GM10248 (cell line): ENCODE measurements around the gene ESAM.

ENCODE experiments used
- CTCF ChIA-PET: fragments of 300-600 bp; sonication (Branson Sonifier 250); formaldehyde crosslinking; extraction: SDS; loops from one replicate; lab custom pipeline; 2021; ENCODE audit warnings: antibody characterized with exemption; lab: Yijun Ruan, JAX
- POLR2A ChIA-PET: fragments of 350-650 bp; sonication (Branson Sonifier 250); formaldehyde crosslinking; extraction: SDS; loops from one replicate; lab custom pipeline; 2020; ENCODE audit warnings: antibody characterized with exemption; lab: Yijun Ruan, JAX
- DNase-seq: peaks from one replicate; pipeline ENCODE4 v3.0.0; 2012; ENCODE audit errors: extremely low spot score
- CTCF ChIP-seq: IDR thresholded peaks from 2 replicates; pipeline ENCODE4 v1.5.1; 2012; ENCODE audit warnings: mild to moderate bottlenecking, low read depth; ENCODE audit errors: extremely low read depth, missing control alignments, control extremely low read depth

The ESAM gene

DNA sequence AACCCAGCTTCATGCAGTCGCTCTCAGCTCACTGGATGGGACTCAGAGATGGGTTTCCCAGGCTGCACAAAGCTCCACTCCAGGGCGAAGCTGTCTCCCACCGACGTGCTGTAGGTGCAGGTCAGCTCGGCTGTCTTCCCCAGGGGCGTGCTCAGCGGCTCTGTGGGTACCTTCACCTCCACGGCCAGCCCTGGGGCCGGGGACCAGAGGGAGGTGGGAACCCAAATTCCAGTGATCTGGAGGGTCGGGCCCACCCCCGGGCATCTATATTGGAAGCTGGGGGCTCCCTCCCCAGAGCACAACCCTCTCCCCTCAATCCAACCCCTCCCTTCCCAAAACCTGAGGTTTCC, 10.7 kb downstream of the ESAM start:
- TF ChIP-seq CTCF = no peak
- POLR2A ChIA-PET = no interaction called here
- CTCF ChIA-PET = interaction anchor here (1.4 to 17.5 kb wide), 3 partner anchors 8 to 14 kb away, joined by 4 to 183 read pairs (median 4); partner anchors contain the start of genes ESAM and NRGN
- DNase-seq = no peak

GRCh38 chr11:124749912-124750311, 12.2 kb downstream of the ESAM start:
- TF ChIP-seq CTCF = no peak
- ChIA-PET POLR2A (no interaction called here), CTCF (interaction anchor here (1.9 to 17.5 kb wide), 3 partner anchors 10 to 44 kb away, joined by 4 to 183 read pairs (median 27); partner anchors contain the start of gene ESAM)
- DNase-seq = no peak

GRCh38 chr11:124748481-124749343, 13.4 kb downstream of the ESAM start:
- DNase-seq = no peak
- ChIA-PET POLR2A (no interaction called here), CTCF (interaction anchor here (0.8 to 17.5 kb wide), 6 partner anchors 9 to 88 kb away, joined by 3 to 183 read pairs (median 16); partner anchors contain the start of gene ESAM)
- no peak for TF ChIP-seq CTCF

- POLR2A ChIA-PET = no interaction called here
Observed at GRCh38 chr11:124748100-124748418, 14.0 kb downstream of the ESAM start.

GRCh38 chr11:124747406-124748099, 14.5 kb downstream of the ESAM start:
- TF ChIP-seq CTCF = no peak
- CTCF ChIA-PET = interaction anchor here (1.1 to 17.5 kb wide), 17 partner anchors 8 to 89 kb away, joined by 4 to 183 read pairs (median 9); partner anchors contain the start of gene ESAM
- POLR2A ChIA-PET = no interaction called here
- DNase-seq = no peak

More at GRCh38 chr11:124748100-124748418, 14.0 kb downstream of the ESAM start:
- no peak for TF ChIP-seq CTCF
- no peak for DNase-seq
- CTCF ChIA-PET = interaction anchor here (0.8 to 17.5 kb wide), 6 partner anchors 10 to 89 kb away, joined by 3 to 183 read pairs (median 16); partner anchors contain the start of gene ESAM

GRCh38 chr11:124746621-124747243, 15.4 kb downstream of the ESAM start:
- peak; percentile 82 for TF ChIP-seq CTCF
- peak; percentile 92 for DNase-seq
- CTCF ChIA-PET = interaction anchor here (0.8 to 17.5 kb wide), 26 partner anchors 9 to 395 kb away, joined by 3 to 183 read pairs (median 4); partner anchors contain the start of gene ESAM
- POLR2A ChIA-PET = no interaction called here
